Astrocyte (in vitro differentiated cells and primary cell): ENCODE results near the gene B3GNT5. TPM values are rescaled to one million over a fixed set of nuclear protein-coding genes. Genes with fewer than 3 reads are reported as not detected.
A peak's percentile ranks its signal among the peaks of the same experiment; 100 is the strongest.

Source experiments
- DNase-seq: peaks from one replicate; pipeline ENCODE4 v3.0.0-alpha.2; 2010; ENCODE audit warnings: low read depth
- FAIRE-seq: peaks from 2 replicates; lab custom pipeline; 2011; peaks lifted over from hg19 to GRCh38; lab: Jason Lieb, UNC
- H2AFZ ChIP-seq: 2 replicates; pipeline ENCODE4 v1.6.0; 2012; ENCODE audit warnings: low read depth, low read length, inconsistent platforms
- H3K27ac ChIP-seq: 2 replicates; pipeline ENCODE4 v1.5.1; 2011; ENCODE audit warnings: low read depth, low read length, inconsistent platforms
- H3K27me3 ChIP-seq: 2 replicates; pipeline ENCODE4 v1.6.0; 2011; ENCODE audit warnings: low read length, inconsistent platforms; ENCODE audit not compliant: insufficient read depth
- H3K36me3 ChIP-seq: 2 replicates; pipeline ENCODE4 v1.5.1; 2011; ENCODE audit warnings: low read length, inconsistent platforms; ENCODE audit not compliant: insufficient read depth
- H3K4me1 ChIP-seq: 2 replicates; pipeline ENCODE4 v1.5.1; 2011; ENCODE audit warnings: low read length, inconsistent platforms; ENCODE audit not compliant: insufficient read depth
- H3K4me2 ChIP-seq: 2 replicates; pipeline ENCODE4 v1.6.0; 2012; ENCODE audit warnings: low read length, inconsistent platforms
- H3K4me3 ChIP-seq: 2 replicates; pipeline ENCODE4 v1.5.1; 2011; ENCODE audit warnings: low read depth, mild to moderate bottlenecking, low read length, inconsistent platforms; ENCODE audit not compliant: insufficient read depth
- H3K79me2 ChIP-seq: 2 replicates; pipeline ENCODE4 v1.6.0; 2012; ENCODE audit warnings: mild to moderate bottlenecking, low read length, inconsistent platforms; ENCODE audit not compliant: insufficient read depth
- H3K9ac ChIP-seq: 2 replicates; pipeline ENCODE4 v1.6.0; 2012; ENCODE audit warnings: mild to moderate bottlenecking, low read length, inconsistent platforms
- H3K9me3 ChIP-seq: 2 replicates; pipeline ENCODE4 v1.5.1; 2012; ENCODE audit warnings: low read depth, mild to moderate bottlenecking, low read length, inconsistent platforms; ENCODE audit not compliant: insufficient read depth
- H4K20me1 ChIP-seq: 2 replicates; pipeline ENCODE4 v1.6.0; 2012; ENCODE audit warnings: low read length, inconsistent platforms; ENCODE audit not compliant: insufficient read depth
- H3K27ac Mint-ChIP-seq: one replicate; pipeline ENCODE4 v1.8.0; 2021; ENCODE audit warnings: mild to moderate bottlenecking, mixed read lengths; ENCODE audit not compliant: unreplicated experiment
- H3K27me3 Mint-ChIP-seq: one replicate; pipeline ENCODE4 v1.8.0; 2021; ENCODE audit warnings: low read depth, mixed read lengths; ENCODE audit not compliant: unreplicated experiment
- H3K36me3 Mint-ChIP-seq: one replicate; pipeline ENCODE4 v1.8.0; 2021; ENCODE audit warnings: low read depth, mixed read lengths; ENCODE audit not compliant: unreplicated experiment
- H3K4me1 Mint-ChIP-seq: one replicate; pipeline ENCODE4 v1.8.0; 2021; ENCODE audit warnings: low read depth, mixed read lengths; ENCODE audit not compliant: unreplicated experiment
- H3K4me3 Mint-ChIP-seq: one replicate; pipeline ENCODE4 v1.8.0; 2021; ENCODE audit warnings: mild to moderate bottlenecking, moderate library complexity, mixed read lengths; ENCODE audit not compliant: unreplicated experiment
- H3K9me3 Mint-ChIP-seq: one replicate; pipeline ENCODE4 v1.8.0; 2021; ENCODE audit warnings: mild to moderate bottlenecking, mixed read lengths; ENCODE audit not compliant: unreplicated experiment
- CTCF ChIP-seq: IDR thresholded peaks from 2 replicates; pipeline ENCODE4 v1.5.1; 2011; ENCODE audit warnings: low read depth, mild to moderate bottlenecking, inconsistent platforms, low read length, moderate library complexity; ENCODE audit not compliant: insufficient read depth
- EZH2 ChIP-seq: IDR thresholded peaks from 2 replicates; pipeline ENCODE4 v1.6.1; 2012; ENCODE audit warnings: mild to moderate bottlenecking, low read length, inconsistent platforms; ENCODE audit not compliant: insufficient read depth
- total RNA-seq: library from RNA; stranded (reverse); gene quantifications from 2 replicates; pipeline ENCODE4 v1.2.1, GENCODE V29; 2021

B3GNT5 gene
- total RNA-seq, 1 donor from 2014 or later = 15.8 TPM

- H3K9me3 ChIP-seq = no peaks in the 10 kb centered on the region
- no peak for DNase-seq
- H3K27ac ChIP-seq = no peak overlapping the region
- no peaks in the 10 kb centered on the region for H3K79me2 ChIP-seq
- no peak overlapping the region for H3K9ac ChIP-seq
- H3K4me3 ChIP-seq = no peak overlapping the region
- no peaks in the 10 kb centered on the region for H3K36me3 ChIP-seq
- no peaks in the 10 kb centered on the region for H4K20me1 ChIP-seq
- Mint-ChIP-seq H3K36me3 (peaks cover 3% of the 10 kb centered on the region), H3K4me3 (peak overlapping the region; percentile 36), H3K27ac (peak overlapping the region; percentile 86), H3K27me3 (no peaks in the 10 kb centered on the region), H3K4me1 (peaks cover 25% of the 10 kb centered on the region), H3K9me3 (no peaks in the 10 kb centered on the region)
- H3K4me1 ChIP-seq = peaks cover 13% of the 10 kb centered on the region
- FAIRE-seq = no peak
- TF ChIP-seq EZH2 (no peak), CTCF (no peak)
- no peak overlapping the region for H3K4me2 ChIP-seq
- H2AFZ ChIP-seq = no peak overlapping the region
- H3K27me3 ChIP-seq = no peaks in the 10 kb centered on the region
These were observed 54.7 kb downstream of the B3GNT5 start for GRCh38 chr3:183307749-183308148.

GRCh38 chr3:183308751-183309150 is 55.7 kb downstream of the B3GNT5 start:
- H2AFZ ChIP-seq = no peak overlapping the region

More at GRCh38 chr3:183308751-183309150, 55.7 kb downstream of the B3GNT5 start:
- H3K27ac ChIP-seq = no peak overlapping the region
- H3K36me3 ChIP-seq = no peaks in the 10 kb centered on the region
- no peak overlapping the region for H3K4me3 ChIP-seq
- H3K9me3 Mint-ChIP-seq = no peaks in the 10 kb centered on the region
- H3K4me1 ChIP-seq = peaks cover 13% of the 10 kb centered on the region
- no peaks in the 10 kb centered on the region for H3K79me2 ChIP-seq
- H3K9ac ChIP-seq = no peak overlapping the region
- peaks cover 4% of the 10 kb centered on the region for H3K36me3 Mint-ChIP-seq
- H3K4me3 Mint-ChIP-seq = no peak overlapping the region
- FAIRE-seq = no peak
- no peaks in the 10 kb centered on the region for H3K27me3 ChIP-seq
- H4K20me1 ChIP-seq = no peaks in the 10 kb centered on the region
- no peak for DNase-seq
- H3K4me1 Mint-ChIP-seq = peaks cover 21% of the 10 kb centered on the region
- H3K27me3 Mint-ChIP-seq = no peaks in the 10 kb centered on the region
- TF ChIP-seq CTCF = no peak
- no peak for TF ChIP-seq EZH2
- no peaks in the 10 kb centered on the region for H3K9me3 ChIP-seq
- peak overlapping the region; percentile 47 for H3K27ac Mint-ChIP-seq
- no peak overlapping the region for H3K4me2 ChIP-seq
